Measurements from ENCODE around the gene NES. TPM values are rescaled to one million over a fixed set of nuclear protein-coding genes. Genes with fewer than 3 reads are reported as not detected.

NES gene
- total RNA-seq (2021; fragmentation: NEBNext Ultra II Directional; extraction: Animal tissue kit (Norgen Biotek cat#: 25700)) (135 and 138 TPM in 2 replicates), polyA plus RNA-seq (2011; rRNA removed) (13.3 and 20.3 TPM in 2 replicates), polyA minus RNA-seq (2011; rRNA and poly(A)+ RNA removed) (17.2 and 19.2 TPM in 2 replicates)
- 21.1 TPM for polyA plus RNA-seq (2011; cell fraction: cytosol; rRNA removed)
- polyA plus RNA-seq (2011; cell fraction: nucleus; rRNA removed), result 54.8 TPM
- polyA plus RNA-seq (2012, experiment 1 of 2), result 97.4 to 124 TPM (median 113 TPM) in 4 replicates
- polyA plus RNA-seq (2012, experiment 2 of 2), result 43.3 TPM
- 55.5 TPM for polyA plus RNA-seq (2013, experiment 1 of 2)
- 53.5 TPM for polyA plus RNA-seq (2013, experiment 2 of 2)
- polyA minus RNA-seq (2011; cell fraction: cytosol; rRNA and poly(A)+ RNA removed), result 31.7 TPM
- 22.7 TPM for polyA minus RNA-seq (2011; cell fraction: nucleus; rRNA and poly(A)+ RNA removed)
- long read RNA-seq, experiment 1, partial matches to known transcripts, result 0 of 62 reads
- long read RNA-seq, experiment 1, other reads (novel, unspliced or antisense), result 62 of 62 reads
- long read RNA-seq, experiment 2, partial matches to known transcripts, result 0 of 9 reads
- long read RNA-seq, experiment 2, other reads (novel, unspliced or antisense), result 9 of 9 reads

GRCh38 chr1:156676820-156677615 lies at the start of gene NES:
Gene NES (minus strand): TSS chr1:156677407. CDS start chr1:156677264, 143 bp downstream.
- WGBS, 2 experiments (ENCODE audit: extremely low coverage in 1 of 2, insufficient coverage in 1 of 2, insufficient read length in 1 of 2, insufficient replicate concordance in 2 of 2, low coverage in 1 of 2, low lambda C conversion rate in 2 of 2, missing lambda C conversion rate in 1 of 2), result 0% methylated on average over 49 of the region's 70 CpGs; no CpG with 5 or more reads in 1 of the 2 experiments
- H3K23me2 ChIP-seq (ENCODE audit: low read depth, low read length), result peaks cover 18% of the 10 kb centered on the region
- no peaks in the 10 kb centered on the region; a peak in 2 of 7 replicates for H3K27me3 ChIP-seq (replicated peaks in 1 of 4; ENCODE audit: control insufficient read depth in 3 of 4, extremely low read depth in 1 of 4, insufficient read depth in 3 of 4, low read length in 3 of 4)
- peaks cover 5 to 43% of the 10 kb centered on the region in 2 experiments; a peak in 3 of 4 replicates for H3K79me2 ChIP-seq (ENCODE audit: control insufficient read depth in 1 of 2, insufficient read depth in 2 of 2, low read length in 2 of 2)
- H4K5ac ChIP-seq (ENCODE audit: insufficient read length, low read depth, low read length), result peak within 1 kb of the TSS; percentile 71
- no peak within 1 kb of the TSS for H3K23ac ChIP-seq (ENCODE audit: insufficient read length)
- peaks cover 15% of the 10 kb centered on the region; the same call in 1 of the 2 replicates for H3K79me1 ChIP-seq (ENCODE audit: low read depth, low read length)
- H3K9ac ChIP-seq (replicated peaks in 1 of 4; ENCODE audit: extremely low read depth in 1 of 4, low read depth in 3 of 4, low read length in 3 of 4), result peak within 1 kb of the TSS; percentile 68 to 91 (median 82); a peak in 6 of 7 replicates
- DNase-seq (ENCODE audit: low read depth in 1 of 2, low spot score in 2 of 2) (peak in 1 of 2 experiments; percentile 86), FAIRE-seq (no peak)
- H2BK12ac ChIP-seq (ENCODE audit: low read depth, low read length), result peak within 1 kb of the TSS; percentile 96
- H3K56ac ChIP-seq (replicated peaks; ENCODE audit: insufficient read length, low read depth, low read length), result peak within 1 kb of the TSS; percentile 92
- ChIA-PET CTCF (ENCODE audit: partially characterized antibody) (interaction anchor here (0.6 to 66.0 kb wide), 13 partner anchors 10 to 1520 kb away, joined by 3 to 4284 read pairs (median 5); partner anchors contain the start of genes BCAN, CRABP2, HAPLN2 and ISG20L2), POLR2A (ENCODE audit: partially characterized antibody) (interaction anchor here (0.6 to 13.8 kb wide), 30 partner anchors 13 to 209 kb away, joined by 3 to 419 read pairs (median 6); partner anchors contain the start of genes CRABP2, ISG20L2, METTL25B and MRPL24)
- H3K36me3 ChIP-seq (ENCODE audit: control insufficient read depth in 2 of 4, insufficient read depth in 4 of 4, low read length in 3 of 4), result peaks cover 0 to 17% (median 6%) of the 10 kb centered on the region in 4 experiments; a peak in 4 of 8 replicates
- H4K8ac ChIP-seq (ENCODE audit: extremely low read depth, insufficient read depth, low read length), result peak within 1 kb of the TSS; percentile 93
- H3K4me3 ChIP-seq (ENCODE audit: extremely low read depth in 1 of 4, insufficient read depth in 2 of 4, low read depth in 3 of 4, low read length in 4 of 4), result peak within 1 kb of the TSS; percentile 64 to 84 (median 74)
- H2BK15ac ChIP-seq (ENCODE audit: low read length), result peak within 1 kb of the TSS; percentile 95; the same call in 1 of the 2 replicates
- H3K4ac ChIP-seq (replicated peaks; ENCODE audit: insufficient read length, low read depth, low read length), result peak within 1 kb of the TSS; percentile 88
- peak within 1 kb of the TSS; percentile 98; the same call in 1 of the 2 replicates for H2BK5ac ChIP-seq (ENCODE audit: low read depth, low read length)
- H2BK20ac ChIP-seq (ENCODE audit: low read length), result peak within 1 kb of the TSS; percentile 88; the same call in 1 of the 2 replicates
- peaks cover 7 to 40% (median 33%) of the 10 kb centered on the region in 4 experiments for H3K4me1 ChIP-seq (replicated peaks in 1 of 4; ENCODE audit: control insufficient read depth in 3 of 4, insufficient read depth in 4 of 4, low read length in 3 of 4)
- H2AFZ ChIP-seq (ENCODE audit: low read length), result no peak within 1 kb of the TSS
- no peak within 1 kb of the TSS for H3K14ac ChIP-seq (ENCODE audit: insufficient read length)
- peak within 1 kb of the TSS; percentile 71 to 87 for H3K4me2 ChIP-seq (ENCODE audit: insufficient read depth in 1 of 2, low read depth in 2 of 2, low read length in 2 of 2)
- no peak within 1 kb of the TSS; the same call in 1 of the 2 replicates for H2AK5ac ChIP-seq (ENCODE audit: low read depth, low read length)
- H4K91ac ChIP-seq (replicated peaks; ENCODE audit: insufficient read length, low read length), result peak within 1 kb of the TSS; percentile 67
- H3K18ac ChIP-seq (ENCODE audit: extremely low read depth, low read length), result peak within 1 kb of the TSS; percentile 98
- peak within 1 kb of the TSS; percentile 64; the same call in 1 of the 2 replicates for H3K27ac ChIP-seq (ENCODE audit: low read depth, low read length)
- H4K20me1 ChIP-seq (replicated peaks in 1 of 2; ENCODE audit: control insufficient read depth in 1 of 2, insufficient read depth in 2 of 2, low read length in 2 of 2), result peaks cover 3 to 10% of the 10 kb centered on the region in 2 experiments
- H3K9me3 ChIP-seq (ENCODE audit: insufficient read depth in 2 of 2, low read depth in 1 of 2, low read length in 1 of 2), result no peaks in the 10 kb centered on the region
- H2BK120ac ChIP-seq (replicated peaks; ENCODE audit: low read depth, low read length), result peak within 1 kb of the TSS; percentile 25
- peak; percentile 21 to 79; a peak in 1 of 4 replicates for TF ChIP-seq SIN3A (conservative IDR thresholded peaks at IDR 0.05 in 1 of 2, IDR thresholded peaks at IDR 0.05 in 1 of 2; ENCODE audit: low read depth in 1 of 2, low read length in 2 of 2)
- no peak for TF ChIP-seq SP2 (IDR thresholded peaks at IDR 0.05; ENCODE audit: low read length)
- peak in 1 of 2 experiments; percentile 19; a peak in 1 of 3 replicates for TF ChIP-seq EP300 (IDR thresholded peaks at IDR 0.05; ENCODE audit: borderline replicate concordance in 1 of 2, low read depth in 2 of 2, low read length in 2 of 2)
- no peak for TF ChIP-seq CBX8 (IDR thresholded peaks at IDR 0.05; ENCODE audit: borderline replicate concordance, low read depth, low read length)
- TF ChIP-seq CTBP2 (IDR thresholded peaks at IDR 0.05; ENCODE audit: borderline replicate concordance, insufficient read depth, insufficient read length, low read length), result no peak
- no peak for TF ChIP-seq RNF2 (IDR thresholded peaks at IDR 0.05; ENCODE audit: borderline replicate concordance, low read depth, low read length, missing control alignments, poor library complexity, severe bottlenecking)
